ENCODE measurements around the gene CCDC40. TPM values are rescaled to one million over a fixed set of nuclear protein-coding genes. Genes with fewer than 3 reads are reported as not detected.

CCDC40 gene
- total and polyA plus RNA-seq, 2 donors (not counting 1 experiment from before 2014, with no cell fraction given): 0.63 to 3.2 TPM

DNA sequence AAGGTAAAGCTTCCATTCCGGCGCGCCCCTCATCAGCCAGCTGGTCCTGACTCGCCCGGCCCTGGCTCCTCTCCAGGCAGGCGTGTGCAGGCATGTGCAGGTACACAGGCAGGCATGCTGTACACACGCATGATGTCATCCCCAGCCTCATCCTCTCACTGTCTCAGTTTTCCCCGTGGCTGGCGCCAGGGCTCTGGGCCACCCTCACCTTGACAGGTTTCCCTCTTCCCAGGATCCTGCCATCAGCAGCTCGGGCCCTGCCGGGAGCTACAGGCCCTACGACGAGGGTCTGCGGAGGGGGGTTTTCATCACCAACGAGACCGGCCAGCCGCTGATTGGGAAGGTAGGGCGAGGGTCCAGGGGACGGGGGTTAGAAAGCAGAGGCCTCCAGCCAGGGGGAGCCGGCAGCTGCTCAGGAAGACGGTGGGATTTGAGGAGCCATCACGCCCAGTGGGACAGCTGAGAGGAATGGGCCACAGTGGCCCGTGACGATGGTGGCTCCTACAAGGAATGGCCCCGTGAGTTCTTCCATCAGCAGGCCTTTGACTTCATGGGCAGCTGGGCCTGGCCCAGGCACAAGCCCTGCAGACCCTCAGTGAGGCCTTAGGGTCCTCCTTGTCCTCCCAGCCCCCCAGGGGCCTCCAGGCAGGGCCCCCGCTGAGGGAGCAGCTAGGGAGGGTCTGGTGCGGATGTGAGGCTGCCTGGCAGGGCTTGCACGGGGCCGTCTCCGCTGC, 73.4 kb downstream of the CCDC40 start:
- ChIA-PET CTCF (interaction anchor here (1.3 kb wide), 1 partner anchor 9 kb away, joined by 3 read pairs; the partner anchor contains the start of gene GAA), POLR2A (no interaction called here)
- no peak overlapping the region for H3K4me3 ChIP-seq (ENCODE audit: control extremely low read depth in 1 of 5, extremely low read depth in 1 of 5, insufficient read depth in 1 of 5, low read depth in 2 of 5, low read length in 4 of 5)
- intact Hi-C loops (cut with micrococcal nuclease): no loop called here
- Mint-ChIP-seq H3K9me3 (ENCODE audit: insufficient read depth) (no peaks in the 10 kb centered on the region), H3K27ac (no peak overlapping the region), H3K4me3 (no peak overlapping the region), H3K27me3 (no peaks in the 10 kb centered on the region), H3K4me1 (peaks cover 15% of the 10 kb centered on the region)
- H2AFZ ChIP-seq (ENCODE audit: insufficient read depth, low read depth, low read length, poor library complexity, severe bottlenecking): no peak overlapping the region
- WGBS (ENCODE audit: insufficient coverage): 97% methylated on average over 30 of the region's 30 CpGs
- H3K4me2 ChIP-seq (replicated peaks; ENCODE audit: low read depth, low read length, poor library complexity, severe bottlenecking): no peak overlapping the region
- no peaks in the 10 kb centered on the region for H3K79me2 ChIP-seq (ENCODE audit: control insufficient read depth, insufficient read depth, low read length)
- H3K27me3 ChIP-seq (replicated peaks in 1 of 4; ENCODE audit: control extremely low read depth in 1 of 4, control insufficient read depth in 3 of 4, insufficient read depth in 4 of 4, low read length in 3 of 4): no peaks in the 10 kb centered on the region
- peaks cover 11 to 14% of the 10 kb centered on the region in 2 donors for H3K4me1 ChIP-seq (ENCODE audit: control insufficient read depth in 2 of 2, insufficient read depth in 2 of 2, low read length in 2 of 2)
- H3K27ac ChIP-seq (ENCODE audit: low read length in 2 of 2): no peak overlapping the region
- ATAC-seq (ENCODE audit: low read depth): no peak
- DNase-seq: no peak
- peaks cover 0 to 2% (median 0%) of the 10 kb centered on the region in 3 donors for H3K9me3 ChIP-seq (ENCODE audit: control extremely low read depth in 1 of 3, control insufficient read depth in 2 of 3, insufficient read depth in 1 of 3, low read length in 2 of 3)
- H3K36me3 ChIP-seq (replicated peaks in 1 of 2; ENCODE audit: control extremely low read depth in 1 of 2, control insufficient read depth in 1 of 2, extremely low read depth in 1 of 2, insufficient read depth in 2 of 2, low read length in 1 of 2): no peaks in the 10 kb centered on the region
- no peak for TF ChIP-seq CTCF (IDR thresholded peaks at IDR 0.05)
- TF ChIP-seq EZH2 (IDR thresholded peaks at IDR 0.05; ENCODE audit: borderline replicate concordance, insufficient read depth, low read depth, low read length, poor library complexity, severe bottlenecking): no peak
- no peaks in the 10 kb centered on the region for H4K20me1 ChIP-seq (ENCODE audit: control insufficient read depth, insufficient read depth, low read length, poor library complexity, severe bottlenecking)
- H3K9ac ChIP-seq (ENCODE audit: low read length): no peak overlapping the region

DNA sequence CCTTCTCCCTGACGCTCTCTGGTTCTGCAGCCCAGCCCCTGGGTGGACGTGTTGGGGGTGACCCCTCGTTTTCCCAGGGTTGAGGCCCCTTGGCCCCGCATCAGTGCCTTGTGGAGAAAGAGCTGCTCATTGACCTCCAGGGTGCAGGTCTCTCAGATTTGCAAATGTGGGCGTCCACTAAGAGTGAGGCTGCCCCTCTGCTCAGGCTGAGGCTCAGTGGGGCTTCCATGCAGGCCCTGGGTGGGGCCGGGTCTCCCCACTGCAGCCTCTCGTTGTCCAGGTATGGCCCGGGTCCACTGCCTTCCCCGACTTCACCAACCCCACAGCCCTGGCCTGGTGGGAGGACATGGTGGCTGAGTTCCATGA, 74.0 kb downstream of the CCDC40 start:
- Mint-ChIP-seq H3K4me3 (no peak overlapping the region), H3K4me1 (peaks cover 15% of the 10 kb centered on the region), H3K27me3 (no peaks in the 10 kb centered on the region), H3K9me3 (ENCODE audit: insufficient read depth) (no peaks in the 10 kb centered on the region), H3K27ac (peak overlapping the region; percentile 26)
- ChIA-PET CTCF (interaction anchor here (1.3 kb wide), 1 partner anchor 9 kb away, joined by 3 read pairs; the partner anchor contains the start of gene GAA), POLR2A (no interaction called here)
- H3K4me3 ChIP-seq (ENCODE audit: control extremely low read depth in 1 of 5, extremely low read depth in 1 of 5, insufficient read depth in 1 of 5, low read depth in 2 of 5, low read length in 4 of 5): no peak overlapping the region
- ATAC-seq (ENCODE audit: low read depth) (no peak), DNase-seq (no peak)
- H3K79me2 ChIP-seq (ENCODE audit: control insufficient read depth, insufficient read depth, low read length): no peaks in the 10 kb centered on the region
- WGBS (ENCODE audit: insufficient coverage): 93% methylated on average over 9 of the region's 9 CpGs
- intact Hi-C loops (cut with micrococcal nuclease): no loop called here
- no peaks in the 10 kb centered on the region for H3K36me3 ChIP-seq (replicated peaks in 1 of 2; ENCODE audit: control extremely low read depth in 1 of 2, control insufficient read depth in 1 of 2, extremely low read depth in 1 of 2, insufficient read depth in 2 of 2, low read length in 1 of 2)
- no peaks in the 10 kb centered on the region for H4K20me1 ChIP-seq (ENCODE audit: control insufficient read depth, insufficient read depth, low read length, poor library complexity, severe bottlenecking)
- no peak overlapping the region for H3K4me2 ChIP-seq (replicated peaks; ENCODE audit: low read depth, low read length, poor library complexity, severe bottlenecking)
- H3K9ac ChIP-seq (ENCODE audit: low read length): no peak overlapping the region
- H3K4me1 ChIP-seq (ENCODE audit: control insufficient read depth in 2 of 2, insufficient read depth in 2 of 2, low read length in 2 of 2): peaks cover 11 to 14% of the 10 kb centered on the region in 2 donors
- no peaks in the 10 kb centered on the region for H3K27me3 ChIP-seq (replicated peaks in 1 of 4; ENCODE audit: control extremely low read depth in 1 of 4, control insufficient read depth in 3 of 4, insufficient read depth in 4 of 4, low read length in 3 of 4)
- no peak for TF ChIP-seq EZH2 (IDR thresholded peaks at IDR 0.05; ENCODE audit: borderline replicate concordance, insufficient read depth, low read depth, low read length, poor library complexity, severe bottlenecking)
- no peak for TF ChIP-seq CTCF (IDR thresholded peaks at IDR 0.05)
- H3K27ac ChIP-seq (ENCODE audit: low read length in 2 of 2): no peak overlapping the region
- H3K9me3 ChIP-seq (ENCODE audit: control extremely low read depth in 1 of 3, control insufficient read depth in 2 of 3, insufficient read depth in 1 of 3, low read length in 2 of 3): peaks cover 0 to 4% (median 0%) of the 10 kb centered on the region in 3 donors
- no peak overlapping the region for H2AFZ ChIP-seq (ENCODE audit: insufficient read depth, low read depth, low read length, poor library complexity, severe bottlenecking)

Measured in B cell (primary cell).